CD4-positive, alpha-beta T cell treated with Interleukin-4 for 4 hours (primary cell): ENCODE measurements around the gene FBXO11.
A peak's percentile ranks its signal among the peaks of the same experiment; 100 is the strongest.
"Not testable (repeated sequence)": the region's sequence is repeated elsewhere in the genome, so short reads cannot be mapped to it uniquely, and the experiment has no call there.

Experiments
- DNase-seq: peaks from one replicate; pipeline ENCODE4 v3.0.0-alpha.2; 2020

FBXO11 gene

DNA sequence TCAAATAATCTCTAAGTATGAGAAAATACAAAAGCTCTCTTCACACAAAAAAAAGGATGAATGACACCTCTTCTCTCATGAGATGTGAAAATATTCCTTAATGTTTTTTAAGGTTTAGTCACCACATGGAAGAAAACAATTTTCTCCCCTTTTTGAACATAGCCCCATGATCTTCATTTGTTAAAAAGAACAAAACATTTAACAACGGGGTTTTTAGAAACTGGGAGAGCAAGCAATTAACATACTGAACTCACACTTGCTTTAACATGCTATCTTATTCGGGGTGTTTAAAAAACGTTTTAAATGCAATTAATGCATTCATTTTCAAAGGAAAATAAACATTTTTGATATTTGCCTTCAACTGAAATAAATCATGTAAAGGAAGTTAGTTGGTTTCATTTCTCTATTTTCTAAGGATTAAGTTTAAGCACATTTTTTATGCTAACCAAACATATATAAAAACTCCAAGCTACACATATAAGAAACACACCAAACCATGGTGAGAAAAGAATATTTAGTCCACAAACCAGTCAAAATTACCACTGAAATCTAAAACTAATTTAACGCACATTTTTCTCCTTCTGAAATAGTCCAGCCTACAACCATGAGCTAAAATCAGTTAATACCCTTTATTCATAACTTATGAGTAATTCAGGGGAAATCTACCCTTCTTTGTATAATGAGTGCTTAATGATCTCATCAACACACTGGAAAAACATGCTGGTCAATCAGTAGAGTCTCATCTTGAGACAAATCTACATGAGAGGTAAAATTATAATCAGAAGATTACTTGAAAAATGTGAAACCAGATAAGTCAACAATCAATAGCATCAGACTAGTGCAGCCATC lies 8.2 kb downstream of the FBXO11 start:
- DNase-seq = peak; percentile 28

DNA sequence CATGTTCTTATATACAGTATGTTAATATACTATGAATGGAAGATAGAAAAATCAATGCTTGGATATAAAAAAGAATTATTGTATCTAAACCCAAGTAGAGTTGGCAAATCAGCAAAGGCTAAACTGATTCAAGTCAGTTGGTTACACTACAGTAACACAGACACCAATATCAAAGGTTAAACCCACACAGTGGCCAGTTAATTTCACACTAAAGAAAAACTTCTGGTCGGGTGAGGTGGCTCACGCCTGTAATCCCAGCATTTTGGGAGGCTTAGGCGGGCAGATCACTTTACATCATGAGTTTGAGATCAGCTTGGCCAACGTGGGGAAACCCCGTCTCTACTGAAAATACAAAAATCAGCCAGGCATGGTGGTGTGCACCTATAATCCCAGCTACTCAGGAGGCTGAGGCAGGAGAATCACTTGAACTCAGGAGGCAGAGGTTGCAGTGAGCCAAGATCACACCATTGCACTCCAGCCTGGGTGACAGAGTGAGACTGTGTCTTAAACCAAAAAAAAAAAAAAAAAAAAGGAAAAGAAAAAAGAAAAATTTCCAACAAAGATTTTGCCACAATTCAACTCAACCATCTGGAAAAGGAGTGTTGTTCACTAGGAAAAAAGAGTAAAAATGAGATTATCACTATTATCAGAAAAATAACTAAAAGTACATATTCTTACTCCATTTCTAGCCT lies 9.0 kb downstream of the FBXO11 start:
- DNase-seq = not testable (repeated sequence)

DNA sequence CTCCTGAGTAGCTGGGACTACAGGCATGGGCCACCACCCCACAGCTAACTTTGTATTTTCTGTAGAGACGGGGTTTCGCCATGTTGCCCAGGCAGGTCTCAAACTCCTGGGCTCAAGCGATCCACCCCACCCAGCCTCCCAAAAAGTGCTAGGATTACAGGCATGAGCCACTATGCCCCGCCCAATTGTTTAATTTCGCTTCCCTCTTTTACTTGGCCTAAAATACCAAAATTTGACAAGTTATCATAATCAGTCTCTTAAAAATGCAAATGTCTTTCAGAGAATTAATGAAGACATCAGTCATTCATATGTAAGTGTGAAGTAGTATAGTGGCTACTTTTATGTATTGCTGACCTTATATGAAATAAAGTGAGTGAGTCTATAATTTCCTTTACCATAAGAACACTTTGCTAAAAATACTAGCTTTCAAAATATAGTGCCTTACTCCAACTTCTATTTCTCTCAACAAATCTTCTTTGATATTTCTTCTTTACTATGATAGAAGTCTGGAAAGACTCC lies 9.8 kb downstream of the FBXO11 start:
- DNase-seq = no peak

DNA sequence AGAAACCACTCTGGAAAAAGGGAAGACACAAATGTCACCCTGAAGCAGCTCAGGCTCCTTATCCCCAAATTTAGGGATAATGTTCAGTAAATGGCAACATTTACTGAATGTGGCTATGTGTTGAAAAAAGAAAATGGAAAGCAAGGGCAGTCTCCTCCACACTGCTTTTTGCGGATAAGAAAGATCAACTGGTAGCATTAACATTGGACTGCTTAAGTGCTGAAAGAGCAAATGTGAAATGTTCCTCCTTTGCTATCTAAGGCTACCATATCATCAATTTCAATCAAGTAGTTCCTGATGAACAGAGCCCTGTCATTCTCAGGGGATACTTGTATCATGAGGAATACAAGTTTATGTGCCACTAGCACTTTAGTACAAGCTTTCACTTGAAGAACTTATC lies 12.5 kb downstream of the FBXO11 start:
- no peak for DNase-seq

DNA sequence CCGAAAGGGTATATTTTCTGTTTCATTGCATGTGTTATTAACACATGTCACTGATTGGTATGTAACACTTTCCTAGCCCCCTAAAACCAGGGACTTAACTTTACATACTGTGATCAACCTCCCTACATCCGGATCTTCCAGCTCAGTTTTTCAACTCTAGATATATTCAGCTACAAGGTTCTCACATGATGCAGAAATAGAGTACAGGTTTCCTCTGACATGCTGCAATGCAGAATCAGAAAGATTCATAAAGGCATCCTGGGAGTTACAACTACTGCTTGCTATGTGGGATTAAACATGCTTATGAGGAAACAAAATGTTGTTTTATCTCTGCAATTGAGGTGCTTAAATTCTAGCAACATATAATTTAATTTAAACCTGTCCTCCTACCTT lies 14.0 kb downstream of the FBXO11 start:
- DNase-seq = no peak

DNA sequence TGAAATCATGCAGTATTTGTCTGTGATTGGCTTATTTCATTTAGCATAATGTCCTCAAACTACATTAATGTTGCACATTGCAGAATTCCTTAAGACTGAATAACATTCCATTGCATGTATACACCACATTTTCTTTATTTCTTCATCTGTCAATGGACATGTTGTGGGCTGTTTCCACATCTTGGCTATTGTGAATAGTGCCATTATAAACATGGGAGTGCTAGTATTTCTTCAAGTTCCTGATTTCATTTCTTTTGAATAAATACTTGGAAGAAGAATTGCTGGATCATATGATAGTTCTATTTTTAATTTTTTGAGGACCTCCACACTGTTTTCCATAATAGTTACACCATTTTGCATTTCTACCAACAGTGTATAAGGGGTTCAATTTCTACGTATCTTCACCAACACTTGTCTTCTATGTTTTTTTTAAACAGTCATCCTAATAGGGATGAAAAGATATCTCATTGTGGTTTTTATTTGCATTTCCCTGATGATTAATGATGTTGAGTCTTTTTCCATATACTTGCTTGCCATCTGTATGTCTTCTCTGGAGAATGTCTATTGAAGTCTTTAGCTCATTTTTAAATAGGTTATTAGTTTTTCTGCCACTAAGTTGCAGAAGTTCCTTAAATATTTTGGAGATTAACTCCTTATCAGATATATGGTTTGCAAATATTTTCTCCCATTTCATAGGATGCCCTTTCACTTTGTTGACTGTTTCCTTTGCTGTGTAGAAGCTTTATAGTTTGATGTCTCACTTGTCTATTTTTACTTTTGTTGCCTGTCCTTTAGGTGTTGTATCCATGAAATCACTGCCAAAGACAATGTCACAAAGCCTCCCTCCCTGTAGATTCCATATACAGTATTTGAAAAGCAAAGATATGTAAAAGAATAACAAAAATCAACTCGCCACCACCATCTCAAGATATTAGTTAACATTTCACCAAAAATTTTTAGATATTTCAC lies 14.6 kb downstream of the FBXO11 start:
- no peak for DNase-seq

DNA sequence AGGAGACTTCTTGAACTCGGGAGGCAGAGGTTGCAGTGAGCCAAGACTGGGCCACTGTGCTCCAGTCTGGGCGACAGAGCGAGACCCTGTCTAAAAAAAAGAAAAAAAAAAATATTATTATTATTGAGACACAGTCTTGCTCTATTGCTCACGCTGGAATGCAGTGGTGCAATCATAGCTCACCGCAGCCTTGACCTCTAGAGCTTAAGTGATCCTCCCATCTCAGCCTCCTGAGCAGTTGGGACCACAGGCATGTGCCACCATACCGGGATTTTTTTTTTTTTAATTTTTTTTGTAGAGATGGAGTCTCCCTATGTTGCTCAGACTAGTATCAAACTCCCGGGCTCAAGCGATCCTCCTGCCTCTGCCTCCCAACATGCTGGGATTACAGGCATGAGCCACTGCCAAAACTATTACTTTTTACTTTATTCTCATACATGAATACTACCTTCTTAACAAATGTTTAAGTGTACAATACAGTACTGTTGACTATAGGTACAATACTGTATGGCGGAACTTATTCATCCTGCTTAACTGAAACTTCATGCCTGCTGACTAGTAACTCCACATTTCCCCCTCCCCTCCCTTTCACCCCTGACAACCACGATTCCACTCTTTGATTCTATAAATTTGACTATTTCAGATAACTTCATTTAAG lies 15.5 kb downstream of the FBXO11 start:
- DNase-seq = no peak

DNA sequence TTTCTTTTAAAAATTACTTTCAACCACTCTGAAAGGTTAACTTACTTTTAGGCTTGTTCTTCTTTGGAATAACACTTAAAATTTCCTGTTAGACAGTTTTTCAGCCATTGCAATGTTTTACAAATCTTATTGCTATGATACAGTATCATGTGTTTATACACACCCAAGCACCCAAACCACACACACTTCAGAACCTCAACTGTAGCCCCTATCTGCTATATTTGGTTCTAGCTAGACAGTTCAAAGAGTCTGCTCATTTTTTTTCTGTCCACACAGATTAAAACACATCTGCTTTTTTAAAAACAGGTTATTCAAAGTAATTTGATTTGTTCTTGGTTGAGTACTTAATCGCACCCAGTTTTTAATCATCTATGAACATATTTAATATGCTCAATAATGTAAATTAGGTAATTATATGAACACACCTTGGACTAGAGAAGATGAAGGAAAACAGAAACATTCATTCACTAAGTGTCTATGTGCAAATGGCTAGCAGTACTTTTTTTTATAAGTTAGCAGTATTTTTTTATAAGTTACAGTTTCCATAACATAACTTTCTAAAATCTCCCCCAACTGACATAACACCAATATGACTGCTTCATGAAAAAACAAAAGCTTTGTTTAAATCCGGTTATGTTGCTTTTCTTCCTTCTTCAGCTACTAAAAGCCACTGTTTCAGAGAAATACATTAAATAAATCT lies 17.6 kb downstream of the FBXO11 start:
- DNase-seq = peak; percentile 88

DNA sequence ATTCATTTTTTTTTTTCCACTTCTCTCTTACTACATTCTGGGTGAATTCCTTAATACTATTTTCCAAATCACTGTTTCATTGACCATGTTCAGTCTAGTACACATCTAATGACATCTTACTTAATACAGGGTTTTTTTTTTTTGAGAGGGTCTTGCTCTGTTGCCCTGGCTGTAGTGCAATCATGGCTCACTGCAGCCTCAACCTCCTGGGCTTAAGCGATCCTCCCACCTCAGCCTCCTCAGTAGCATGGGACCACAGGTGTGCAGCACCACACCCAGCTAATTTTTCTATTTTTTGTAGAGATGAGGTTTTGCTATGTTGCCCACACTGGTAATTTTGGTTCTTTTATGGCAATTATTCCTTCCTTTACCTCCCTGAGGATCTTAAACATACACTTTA lies 29.4 kb downstream of the FBXO11 start:
- no peak for DNase-seq

DNA sequence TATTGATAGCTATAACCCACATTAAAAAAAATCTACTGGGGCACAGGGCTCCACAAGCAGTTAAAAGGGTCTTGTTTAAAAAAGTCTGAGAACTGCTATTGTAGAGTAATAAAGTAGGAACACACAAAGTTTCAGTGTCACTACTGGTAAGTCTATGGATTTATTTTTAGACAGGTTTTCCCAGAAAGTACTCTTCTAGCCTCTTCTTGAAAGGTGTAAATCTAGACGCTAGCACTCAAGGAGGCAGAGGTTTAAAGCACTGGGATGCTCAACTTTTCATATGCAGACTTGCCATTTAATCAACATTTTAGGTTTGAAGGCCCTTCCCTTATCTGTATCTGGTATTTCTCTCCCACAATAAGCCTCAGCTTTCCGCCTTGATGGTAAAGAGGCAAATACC lies 33.4 kb downstream of the FBXO11 start:
- DNase-seq = no peak

DNA sequence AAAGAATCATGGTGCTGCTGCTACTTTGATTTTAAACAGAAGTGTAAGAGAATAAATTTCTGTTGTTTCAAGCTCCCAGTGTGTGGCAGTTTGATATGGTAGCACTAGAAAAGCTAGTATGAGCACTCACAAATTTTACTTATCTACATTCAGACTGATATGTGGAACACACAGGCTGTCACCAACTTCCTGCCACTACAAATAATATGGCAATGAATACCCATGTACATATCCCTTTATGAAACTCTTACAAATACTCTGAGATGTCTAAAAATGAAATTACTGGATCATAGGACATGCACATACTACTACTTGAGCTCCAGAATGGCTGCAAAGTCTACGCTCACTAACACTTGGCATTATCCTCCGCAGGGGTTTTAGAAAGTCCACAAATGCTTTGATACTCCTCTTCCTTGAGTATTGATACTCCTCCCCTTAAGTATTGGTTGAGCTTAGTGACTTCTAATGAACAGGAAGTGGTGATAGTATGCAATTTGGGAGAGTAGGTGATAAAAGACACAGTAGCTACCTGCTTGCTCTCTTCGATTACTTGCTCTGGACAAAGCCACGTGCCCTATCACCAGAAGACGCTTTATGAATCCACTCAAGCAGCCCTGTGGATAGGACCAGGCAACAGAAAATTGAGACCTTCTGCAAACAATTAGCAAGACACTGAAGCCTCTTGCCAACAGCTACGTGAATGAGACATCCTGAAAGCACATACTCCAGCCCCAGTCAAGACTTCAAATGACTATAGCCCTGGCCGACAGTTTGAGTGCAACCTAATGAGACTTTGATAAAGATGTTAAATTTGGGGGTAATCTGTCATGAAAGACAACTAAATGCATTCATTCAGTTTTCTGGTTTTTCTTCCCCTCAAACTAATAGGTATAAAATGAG lies 35.4 kb downstream of the FBXO11 start:
- DNase-seq = no peak

DNA sequence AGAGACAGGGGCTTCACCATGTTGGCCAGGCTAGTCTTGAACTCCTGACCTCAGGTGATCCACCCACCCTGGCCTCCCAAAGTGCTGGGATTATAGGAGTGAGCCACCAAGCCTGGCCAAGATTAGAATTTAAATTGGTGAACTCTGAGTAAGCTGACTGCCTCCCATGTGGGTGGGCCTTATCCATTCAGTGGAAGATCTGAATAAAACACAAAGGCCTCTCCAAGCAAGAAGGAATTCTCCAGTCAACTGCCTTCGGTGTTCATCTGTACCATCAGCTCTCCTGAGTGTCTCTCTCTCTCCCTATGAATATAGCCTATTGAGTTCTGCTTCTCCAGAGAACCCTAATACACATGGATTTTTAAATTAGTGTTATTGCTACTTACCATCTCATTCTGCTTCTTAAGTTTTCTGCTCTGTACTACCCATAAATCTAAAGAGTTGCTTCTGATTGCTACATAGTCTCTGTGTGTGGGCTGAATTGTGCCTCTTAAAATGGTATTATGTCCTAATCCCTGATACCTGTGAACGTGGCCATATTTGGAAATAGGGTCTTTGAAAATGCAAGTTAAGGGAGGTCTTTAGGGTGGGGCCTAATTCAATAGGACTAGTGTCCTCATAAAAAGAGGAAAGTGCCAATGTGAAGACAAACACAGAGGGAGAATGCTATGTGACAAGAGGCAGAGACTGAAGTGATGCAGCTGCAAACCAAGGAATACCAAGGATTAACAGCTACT lies 36.3 kb downstream of the FBXO11 start:
- no peak for DNase-seq

DNA sequence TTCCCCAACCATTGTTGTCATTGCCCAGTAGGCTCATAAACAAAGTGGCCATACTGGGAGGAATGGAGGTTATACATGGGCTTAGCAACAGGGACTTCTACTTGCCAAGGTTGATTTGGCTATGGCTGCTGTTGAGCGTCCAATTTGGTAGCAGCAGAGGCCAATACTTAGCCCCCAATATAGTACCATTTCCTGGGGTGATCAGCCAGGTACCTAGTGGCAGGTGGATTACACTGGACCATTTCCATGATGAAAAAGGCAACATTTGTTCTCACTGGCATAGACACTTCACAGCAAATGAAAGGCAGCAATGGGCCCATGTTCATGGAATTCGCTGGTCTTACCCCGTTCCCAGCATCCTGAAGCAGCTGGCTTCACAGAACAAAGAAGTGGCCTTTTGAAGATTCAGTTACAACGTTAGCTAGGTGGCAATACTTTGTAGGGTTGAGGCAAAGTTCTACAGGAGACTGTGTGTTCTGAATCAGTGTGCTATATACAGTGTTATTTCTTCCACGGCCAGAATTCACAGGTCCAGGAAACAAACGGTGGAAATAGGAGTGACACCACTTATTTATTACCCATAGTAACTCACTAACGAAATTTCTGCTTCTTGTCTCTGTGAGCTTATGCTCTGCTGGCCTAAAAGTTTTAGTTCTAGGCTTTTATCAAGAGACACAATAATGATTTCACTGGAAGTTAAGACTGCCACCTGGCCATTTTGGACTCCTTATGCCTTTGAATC lies 37.5 kb downstream of the FBXO11 start:
- no peak for DNase-seq

DNA sequence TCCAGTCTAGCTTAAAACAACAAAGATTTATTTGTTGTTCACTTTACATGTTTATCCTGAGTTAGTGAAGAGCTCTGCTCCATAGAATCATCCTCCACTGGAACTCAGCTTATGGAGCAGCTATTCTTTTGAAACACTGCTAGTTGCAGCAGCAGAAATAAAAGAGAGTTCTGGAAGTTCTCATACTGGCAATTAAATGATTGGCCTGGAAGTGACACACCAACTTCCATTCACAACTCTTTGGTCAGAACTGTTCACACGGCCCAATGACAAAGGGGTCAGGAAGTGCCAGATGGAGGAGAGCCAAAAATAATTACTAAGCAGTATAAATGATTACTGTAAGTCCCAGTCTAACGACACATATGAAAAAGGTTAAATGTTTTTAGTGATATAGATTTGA lies 39.1 kb downstream of the FBXO11 start:
- DNase-seq = peak; percentile 37

DNA sequence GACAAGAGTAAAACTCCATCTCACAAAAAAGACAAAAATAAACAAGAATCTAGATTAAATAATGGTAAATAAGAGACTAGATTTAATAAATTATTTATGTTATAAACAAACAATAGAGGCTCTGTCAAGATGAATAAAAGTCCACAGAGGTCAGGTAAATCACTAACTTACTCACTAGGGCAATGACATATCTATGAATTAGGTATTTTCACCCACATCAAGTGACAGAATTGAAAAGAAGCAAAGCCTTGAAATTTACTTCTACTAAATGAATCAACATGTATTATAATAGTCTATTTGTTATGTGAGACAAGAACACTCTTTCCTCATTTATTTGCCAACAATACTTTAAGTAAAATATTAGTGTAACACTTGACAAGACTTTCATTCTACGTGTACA lies 41.7 kb downstream of the FBXO11 start:
- DNase-seq = no peak

DNA sequence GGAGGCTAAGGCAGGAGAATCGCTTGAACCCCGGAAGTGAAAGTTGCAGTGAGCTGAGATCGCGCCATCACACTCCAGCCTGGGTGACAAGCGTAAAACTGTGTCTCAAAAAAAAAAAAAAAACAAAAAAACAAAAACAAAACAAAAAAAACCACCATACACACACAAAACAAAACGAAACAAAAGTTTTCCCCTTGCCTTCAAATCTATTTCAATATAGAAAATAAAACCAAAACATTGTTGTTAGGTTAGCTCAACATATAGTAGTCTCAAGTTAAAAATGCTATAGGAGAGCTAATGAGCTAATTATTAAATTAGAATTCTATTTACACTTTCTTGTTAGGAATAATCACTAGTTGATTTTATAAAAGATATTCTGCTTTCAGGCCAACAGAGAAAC lies 43.3 kb downstream of the FBXO11 start:
- no peak for DNase-seq

DNA sequence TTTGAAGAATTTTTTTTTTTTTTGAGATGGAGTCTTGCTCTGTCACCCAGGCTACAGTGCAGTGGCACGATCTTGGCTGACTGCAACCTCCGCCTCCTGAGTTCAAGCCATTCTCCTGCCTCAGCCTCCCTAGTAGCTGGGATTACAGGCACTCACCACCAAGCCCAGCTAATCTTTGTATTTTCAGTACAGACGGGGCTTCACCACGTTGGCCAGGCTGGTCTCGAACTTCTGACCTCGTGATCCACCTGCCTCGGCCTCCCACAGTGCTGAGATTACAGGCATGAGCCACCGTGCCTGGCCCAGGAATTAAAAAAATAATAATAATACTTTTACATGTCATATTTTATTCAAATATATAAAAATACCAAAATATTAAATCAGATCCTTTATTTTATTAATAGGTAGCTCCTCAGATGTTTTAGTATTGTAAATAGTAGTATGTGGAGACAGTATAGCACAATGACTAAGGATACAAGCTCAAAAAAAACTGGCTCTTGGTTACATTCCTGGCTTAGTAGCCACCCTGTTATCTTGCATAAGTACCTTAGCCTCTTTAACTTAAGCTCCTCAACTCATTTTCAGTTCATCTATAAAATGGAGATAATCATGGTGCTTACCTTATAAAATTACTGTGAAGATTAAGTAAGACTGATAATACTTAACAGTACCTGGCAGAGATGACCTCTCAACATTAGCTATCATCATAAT lies 53.1 kb downstream of the FBXO11 start:
- not testable (repeated sequence) for DNase-seq

DNA sequence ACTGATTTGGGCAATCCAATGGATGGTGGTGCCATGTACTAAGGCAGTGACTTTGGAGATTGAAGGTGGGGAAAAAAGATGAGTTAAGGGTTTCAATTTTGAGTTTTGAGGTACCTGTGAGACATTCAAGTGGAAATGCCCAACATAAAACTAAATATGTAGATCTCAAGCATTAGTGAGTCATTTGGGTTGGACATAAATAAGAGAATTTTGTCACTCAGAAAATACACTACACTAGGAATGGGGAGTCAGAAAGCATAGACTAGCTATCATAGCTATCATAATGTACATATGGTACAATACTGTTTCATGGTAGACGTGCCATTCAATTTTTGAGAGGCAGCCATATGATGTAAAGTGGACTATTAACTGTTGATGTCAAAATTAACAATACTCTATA lies 56.1 kb downstream of the FBXO11 start:
- no peak for DNase-seq

DNA sequence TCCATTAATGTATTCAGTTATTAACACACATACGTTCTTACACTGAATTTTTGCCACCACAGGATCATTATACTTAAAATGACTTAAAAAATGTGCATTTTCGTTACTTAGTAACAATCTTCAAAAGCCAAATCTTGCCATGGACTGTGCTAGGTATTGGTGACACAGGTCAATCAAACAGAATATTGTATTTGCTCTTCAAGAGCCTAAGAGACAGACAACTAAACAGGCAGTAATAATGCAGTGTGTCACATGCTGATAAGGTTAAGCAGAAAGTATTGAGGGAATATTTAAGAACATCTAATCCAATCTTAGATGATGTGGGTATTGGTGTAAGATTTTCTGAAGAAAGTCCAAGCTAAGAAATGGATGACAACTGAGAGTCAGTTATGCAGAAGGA lies 56.9 kb downstream of the FBXO11 start:
- DNase-seq = no peak
